ENCODE results near the gene PTPRJ. TPM values are rescaled to one million over a fixed set of nuclear protein-coding genes. Genes with fewer than 3 reads are reported as not detected.
"Not testable (repeated sequence)": the region's sequence is repeated elsewhere in the genome, so short reads cannot be mapped to it uniquely, and the experiment has no call there.

Gene PTPRJ
- 24.0 TPM for total RNA-seq
- long read RNA-seq, partial matches to known transcripts = 0 of 15 reads
- long read RNA-seq, other reads (novel, unspliced or antisense) = 15 of 15 reads

- peak; percentile 91 for DNase-seq (ENCODE audit: low spot score)
Observed at GRCh38 chr11:47980088-47980906, at the start of gene PTPRJ. Gene PTPRJ, plus strand, starts transcription at chr11:47980559. Its CDS starts 354 bp downstream, at chr11:47980913.

- no peak for DNase-seq (ENCODE audit: low spot score)
Observed at GRCh38 chr11:47932544-47932943, 47.8 kb upstream of the PTPRJ start.

GRCh38 chr11:47933797-47934196 lies 46.6 kb upstream of the PTPRJ start:
- not testable (repeated sequence) for DNase-seq (ENCODE audit: low spot score)

- DNase-seq (ENCODE audit: low spot score) = no peak
Observed at GRCh38 chr11:47938791-47939560, 41.4 kb upstream of the PTPRJ start.

- DNase-seq (ENCODE audit: low spot score) = no peak
Observed at GRCh38 chr11:47940904-47941649, 39.3 kb upstream of the PTPRJ start.

- no peak for DNase-seq (ENCODE audit: low spot score)
Observed at GRCh38 chr11:47941907-47942558, 38.3 kb upstream of the PTPRJ start.

GRCh38 chr11:47943721-47944586 lies 36.4 kb upstream of the PTPRJ start:
- DNase-seq (ENCODE audit: low spot score) = no peak

GRCh38 chr11:47944632-47945031 lies 35.7 kb upstream of the PTPRJ start:
- no peak for DNase-seq (ENCODE audit: low spot score)

GRCh38 chr11:47946682-47947559 lies 33.4 kb upstream of the PTPRJ start:
- no peak for DNase-seq (ENCODE audit: low spot score)

- no peak for DNase-seq (ENCODE audit: low spot score)
Observed at GRCh38 chr11:47948137-47948536, 32.2 kb upstream of the PTPRJ start.

GRCh38 chr11:47949001-47949675 lies 31.2 kb upstream of the PTPRJ start:
- not testable (repeated sequence) for DNase-seq (ENCODE audit: low spot score)

- no peak for DNase-seq (ENCODE audit: low spot score)
Observed at GRCh38 chr11:47950396-47950795, 30.0 kb upstream of the PTPRJ start.

- not testable (repeated sequence) for DNase-seq (ENCODE audit: low spot score)
Observed at GRCh38 chr11:47951504-47951903, 28.9 kb upstream of the PTPRJ start.

- DNase-seq (ENCODE audit: low spot score) = no peak
Observed at GRCh38 chr11:47955061-47955755, 25.2 kb upstream of the PTPRJ start.

GRCh38 chr11:47960015-47960414 lies 20.3 kb upstream of the PTPRJ start:
- DNase-seq (ENCODE audit: low spot score) = no peak

GRCh38 chr11:47961383-47961782 lies 19.0 kb upstream of the PTPRJ start:
- DNase-seq (ENCODE audit: low spot score) = no peak

- DNase-seq (ENCODE audit: low spot score) = no peak
Observed at GRCh38 chr11:47964546-47964945, 15.8 kb upstream of the PTPRJ start.
